GM13977 (cell line): Measurements from ENCODE around the gene SWT1.

Source experiments
- DNase-seq: peaks from one replicate; pipeline ENCODE4 v3.0.0; 2012; ENCODE audit warnings: low spot score
- in situ Hi-C: fragments of 300-500 bp; cut with MboI; formaldehyde crosslinking; loops from one replicate; pipeline ENCODE4 v1.12.0; 2022; ENCODE audit warnings: low sequenced_read_pairs, low pct_unique_long_range_greater_than_20kb, mixed read lengths, inconsistent platforms; ENCODE audit not compliant: unreplicated experiment
- TF ChIP-seq, protein P1 (sequence below): IDR thresholded peaks from 2 replicates; pipeline ENCODE4 v1.5.1; 2012; ENCODE audit warnings: mild to moderate bottlenecking, control low read depth; ENCODE audit not compliant: insufficient read depth; ENCODE audit errors: extremely low read depth, missing control alignments

Gene SWT1

DNA sequence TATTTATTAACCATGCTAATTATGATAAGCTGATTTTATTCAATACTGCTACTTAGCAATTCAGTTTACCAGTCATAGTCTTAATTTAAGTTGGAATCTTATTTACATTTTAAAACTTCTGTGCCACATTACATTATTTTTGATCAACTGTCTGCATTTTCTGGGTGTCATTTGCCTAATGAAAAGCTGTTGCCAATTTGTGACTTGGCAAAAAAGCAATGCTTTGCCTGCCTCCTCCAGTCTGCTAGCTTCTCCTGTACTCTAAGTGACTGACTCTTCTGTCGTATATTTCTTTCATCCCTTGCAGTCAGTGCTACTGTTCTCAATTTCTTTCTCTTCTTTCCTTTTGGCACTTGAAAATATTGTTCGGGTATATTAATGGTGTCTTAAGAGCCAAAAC is 165.7 kb downstream of the SWT1 start:
- in situ Hi-C loops: no loop called here
- TF ChIP-seq, protein P1, sequence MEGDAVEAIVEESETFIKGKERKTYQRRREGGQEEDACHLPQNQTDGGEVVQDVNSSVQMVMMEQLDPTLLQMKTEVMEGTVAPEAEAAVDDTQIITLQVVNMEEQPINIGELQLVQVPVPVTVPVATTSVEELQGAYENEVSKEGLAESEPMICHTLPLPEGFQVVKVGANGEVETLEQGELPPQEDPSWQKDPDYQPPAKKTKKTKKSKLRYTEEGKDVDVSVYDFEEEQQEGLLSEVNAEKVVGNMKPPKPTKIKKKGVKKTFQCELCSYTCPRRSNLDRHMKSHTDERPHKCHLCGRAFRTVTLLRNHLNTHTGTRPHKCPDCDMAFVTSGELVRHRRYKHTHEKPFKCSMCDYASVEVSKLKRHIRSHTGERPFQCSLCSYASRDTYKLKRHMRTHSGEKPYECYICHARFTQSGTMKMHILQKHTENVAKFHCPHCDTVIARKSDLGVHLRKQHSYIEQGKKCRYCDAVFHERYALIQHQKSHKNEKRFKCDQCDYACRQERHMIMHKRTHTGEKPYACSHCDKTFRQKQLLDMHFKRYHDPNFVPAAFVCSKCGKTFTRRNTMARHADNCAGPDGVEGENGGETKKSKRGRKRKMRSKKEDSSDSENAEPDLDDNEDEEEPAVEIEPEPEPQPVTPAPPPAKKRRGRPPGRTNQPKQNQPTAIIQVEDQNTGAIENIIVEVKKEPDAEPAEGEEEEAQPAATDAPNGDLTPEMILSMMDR: no peak

DNA sequence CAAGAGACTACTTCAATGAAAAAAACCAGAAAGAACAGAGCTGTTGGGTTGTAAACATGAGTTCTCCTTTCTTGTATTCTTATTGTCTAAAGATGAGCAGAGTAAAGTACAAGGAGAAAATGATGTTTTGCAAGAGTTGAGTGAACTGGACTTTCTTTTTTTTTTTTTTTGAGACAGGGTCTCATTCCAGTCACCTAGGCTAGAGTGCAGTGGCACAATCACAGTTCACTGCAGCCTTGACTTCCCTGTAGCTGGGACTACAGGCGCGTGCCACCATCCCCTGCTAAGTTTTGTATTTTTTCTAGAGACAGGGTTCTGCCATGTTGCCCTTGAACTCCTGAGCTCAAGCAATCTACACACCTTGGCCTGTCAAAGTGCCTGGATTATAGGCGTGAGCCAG is 167.2 kb downstream of the SWT1 start:
- TF ChIP-seq, protein P1: no peak
- in situ Hi-C loops: no loop called here
- DNase-seq: no peak

More for the DNA sequence above, 165.7 kb downstream of the SWT1 start:
- DNase-seq: no peak

DNA sequence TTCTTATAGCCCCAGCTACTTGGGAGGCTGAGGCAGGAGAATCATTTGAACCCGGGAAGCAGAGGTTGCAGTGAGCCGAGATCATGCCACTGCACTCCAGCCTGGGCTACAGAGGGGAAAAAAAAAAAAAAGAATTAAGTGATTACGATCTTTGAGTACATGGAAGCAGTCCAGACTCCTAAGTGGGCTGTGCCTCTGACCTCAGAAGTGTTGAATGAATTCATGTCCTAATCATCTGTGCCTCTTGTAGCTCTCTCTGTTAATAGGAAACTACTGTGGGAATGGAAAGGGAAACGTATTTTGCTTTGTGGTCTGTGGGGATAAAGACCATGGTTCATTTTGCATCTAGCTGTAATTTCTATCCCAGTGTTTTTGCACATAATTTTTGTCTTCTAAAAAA is 168.4 kb downstream of the SWT1 start:
- in situ Hi-C loops: no loop called here
- DNase-seq: no peak
- TF ChIP-seq, protein P1: no peak

DNA sequence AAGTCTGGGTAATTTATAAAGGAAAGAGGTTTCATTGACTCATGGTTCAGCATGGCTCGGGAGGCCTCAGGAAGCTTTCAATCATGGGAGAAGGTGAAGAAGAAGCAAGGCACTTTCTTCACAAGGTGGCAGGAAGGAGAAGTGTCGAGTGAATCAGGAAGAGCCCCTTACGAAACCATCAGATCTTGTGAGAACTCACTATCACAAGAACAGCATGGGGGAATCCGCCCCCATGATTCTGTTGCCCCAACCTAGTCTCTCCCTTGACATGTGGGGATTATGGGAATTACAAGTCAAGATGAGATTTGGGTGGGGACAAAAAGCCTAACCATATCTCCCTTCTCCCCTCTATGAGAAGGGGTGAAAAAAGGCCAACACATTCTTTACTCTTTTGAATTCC is 171.3 kb downstream of the SWT1 start:
- DNase-seq: no peak
- TF ChIP-seq, protein P1: no peak
- in situ Hi-C loops: no loop called here

DNA sequence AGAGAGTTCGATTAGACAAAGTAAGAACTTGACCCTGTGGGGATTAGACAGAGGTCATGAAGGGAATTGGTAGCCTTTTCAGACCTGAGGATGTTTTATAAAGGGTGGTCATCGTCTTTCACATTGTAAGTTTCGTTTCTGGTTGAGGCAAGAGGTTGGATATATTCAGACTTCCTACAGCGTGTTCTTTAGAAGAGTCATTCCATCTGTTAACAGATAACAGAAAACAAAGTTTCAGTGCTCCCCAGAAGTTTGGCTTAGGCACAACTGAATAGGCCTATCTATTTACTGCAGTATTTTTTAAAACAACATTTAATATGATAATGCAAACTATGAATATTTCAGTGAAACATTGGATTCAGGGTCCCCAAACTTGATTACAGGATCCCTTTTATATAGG is 177.2 kb downstream of the SWT1 start:
- in situ Hi-C loops: no loop called here
- TF ChIP-seq, protein P1: no peak
- DNase-seq: no peak

DNA sequence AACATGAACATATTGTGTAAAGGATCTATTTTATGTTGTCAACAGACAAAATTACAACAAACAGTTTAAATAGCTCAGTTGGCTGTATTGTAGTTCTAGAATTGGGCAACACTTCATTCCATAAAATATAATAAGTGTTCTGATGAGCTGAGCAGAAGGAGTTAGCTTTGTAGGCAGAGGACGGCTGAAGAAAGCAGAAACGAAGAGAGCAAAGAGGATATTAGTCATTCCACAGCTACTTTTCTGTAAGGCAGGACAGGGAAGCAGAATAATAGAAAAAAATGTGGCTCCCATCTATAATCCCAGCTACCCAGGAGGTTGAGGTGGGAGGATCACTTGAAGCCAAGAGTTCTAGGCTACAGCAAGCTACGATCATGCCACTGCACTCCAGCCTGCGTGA is 180.3 kb downstream of the SWT1 start:
- in situ Hi-C loops: no loop called here

More for the DNA sequence above, 180.3 kb downstream of the SWT1 start:
- TF ChIP-seq, protein P1: no peak
- DNase-seq: no peak
